DND-41 (cell line): ENCODE data around the gene VHLL.

Experiments used
- ATAC-seq: fragments of 200-7000 bp; cut with Tn5 transposase; 3 replicates; pipeline ENCODE4 v1.9.1; 2021; ENCODE audit warnings: low read depth; ENCODE audit not compliant: insufficient read depth
- DNase-seq: peaks from one replicate; pipeline ENCODE4 v3.0.0-alpha.2; 2020
- H2AFZ ChIP-seq: 2 replicates; pipeline ENCODE4 v1.6.0; 2012; ENCODE audit warnings: low read depth, low read length
- H3K27ac ChIP-seq: 2 replicates; pipeline ENCODE4 v1.5.1; 2012; ENCODE audit warnings: low read length, inconsistent platforms
- H3K27me3 ChIP-seq: fragments of 200-600 bp; sonication (generic); 2 replicates; pipeline ENCODE4 v1.6.0; 2012; ENCODE audit warnings: low read length, mild to moderate bottlenecking, inconsistent platforms; ENCODE audit not compliant: insufficient read depth, poor library complexity
- H3K36me3 ChIP-seq: 2 replicates; pipeline ENCODE4 v1.5.1; 2012; ENCODE audit warnings: low read length, inconsistent platforms; ENCODE audit not compliant: insufficient read depth
- H3K4me1 ChIP-seq: 2 replicates; pipeline ENCODE4 v1.5.1; 2012; ENCODE audit warnings: mild to moderate bottlenecking, low read length; ENCODE audit not compliant: insufficient read depth
- H3K4me2 ChIP-seq: 2 replicates; pipeline ENCODE4 v1.6.0; 2012; ENCODE audit warnings: mild to moderate bottlenecking, moderate library complexity, low read length, inconsistent platforms; ENCODE audit not compliant: insufficient read depth
- H3K4me3 ChIP-seq, 2 experiments: fragments of 200-600 bp in 1 of 2; shearing (Covaris generic) in 1 of 2; 2 replicates each; pipeline ENCODE4 v1.5.1; 2012 to 2016; ENCODE audit warnings: inconsistent platforms in 2 of 2, low read length in 2 of 2, mild to moderate bottlenecking in 2 of 2, low read depth in 1 of 2, moderate library complexity in 1 of 2
- H3K79me2 ChIP-seq: 2 replicates; pipeline ENCODE4 v1.6.0; 2012; ENCODE audit warnings: low read length, inconsistent platforms; ENCODE audit not compliant: insufficient read depth
- H3K9ac ChIP-seq: 2 replicates; pipeline ENCODE4 v1.6.0; 2012; ENCODE audit warnings: low read depth, mild to moderate bottlenecking, inconsistent platforms, low read length, moderate library complexity
- H3K9me3 ChIP-seq: 2 replicates; pipeline ENCODE4 v1.5.1; 2012; ENCODE audit warnings: low read length, moderate library complexity, mild to moderate bottlenecking, inconsistent platforms; ENCODE audit not compliant: insufficient read depth, severe bottlenecking
- H4K20me1 ChIP-seq: 2 replicates; pipeline ENCODE4 v1.6.0; 2012; ENCODE audit warnings: low read length; ENCODE audit not compliant: insufficient read depth
- EZH2 ChIP-seq: IDR thresholded peaks from 3 replicates; pipeline ENCODE4 v1.6.1; 2012; ENCODE audit warnings: borderline replicate concordance, low read depth, mild to moderate bottlenecking, moderate library complexity, low read length, inconsistent platforms; ENCODE audit not compliant: severe bottlenecking
- TF ChIP-seq, protein P1 (sequence below): IDR thresholded peaks from 2 replicates; pipeline ENCODE4 v1.5.1; 2012; ENCODE audit warnings: borderline replicate concordance, low read length, moderate library complexity, mild to moderate bottlenecking; ENCODE audit not compliant: poor library complexity, severe bottlenecking; ENCODE audit errors: extremely low read depth

VHLL gene

DNA sequence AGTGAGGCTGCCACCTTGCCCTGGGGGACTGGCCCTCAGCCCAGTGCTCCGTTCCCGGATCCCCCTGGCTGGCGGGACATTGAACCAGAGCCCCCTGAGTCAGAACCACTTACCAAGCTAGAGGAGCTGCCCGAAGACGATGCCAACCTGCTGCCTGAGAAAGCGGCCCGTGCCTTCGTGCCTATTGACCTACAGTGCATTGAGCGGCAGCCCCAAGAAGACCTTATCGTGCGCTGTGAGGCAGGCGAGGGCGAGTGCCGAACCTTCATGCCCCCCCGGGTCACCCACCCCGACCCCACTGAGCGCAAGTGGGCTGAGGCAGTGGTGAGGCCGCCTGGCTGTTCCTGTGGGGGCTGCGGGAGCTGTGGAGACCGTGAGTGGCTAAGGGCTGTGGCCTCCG, 13.7 kb downstream of the VHLL start:
- Histone ChIP-seq H3K4me2 (no peak overlapping the region), H3K9ac (no peak overlapping the region), H3K9me3 (no peaks in the 10 kb centered on the region), H3K4me1 (peaks cover 32% of the 10 kb centered on the region), H4K20me1 (peaks cover 14% of the 10 kb centered on the region), H3K36me3 (peaks cover 21% of the 10 kb centered on the region), H3K27me3 (no peaks in the 10 kb centered on the region), H3K4me3 (no peak overlapping the region), H3K79me2 (peaks cover 43% of the 10 kb centered on the region), H2AFZ (no peak overlapping the region), H3K27ac (no peak overlapping the region)
- ATAC-seq (no peak), DNase-seq (no peak)
- TF ChIP-seq, protein P1, sequence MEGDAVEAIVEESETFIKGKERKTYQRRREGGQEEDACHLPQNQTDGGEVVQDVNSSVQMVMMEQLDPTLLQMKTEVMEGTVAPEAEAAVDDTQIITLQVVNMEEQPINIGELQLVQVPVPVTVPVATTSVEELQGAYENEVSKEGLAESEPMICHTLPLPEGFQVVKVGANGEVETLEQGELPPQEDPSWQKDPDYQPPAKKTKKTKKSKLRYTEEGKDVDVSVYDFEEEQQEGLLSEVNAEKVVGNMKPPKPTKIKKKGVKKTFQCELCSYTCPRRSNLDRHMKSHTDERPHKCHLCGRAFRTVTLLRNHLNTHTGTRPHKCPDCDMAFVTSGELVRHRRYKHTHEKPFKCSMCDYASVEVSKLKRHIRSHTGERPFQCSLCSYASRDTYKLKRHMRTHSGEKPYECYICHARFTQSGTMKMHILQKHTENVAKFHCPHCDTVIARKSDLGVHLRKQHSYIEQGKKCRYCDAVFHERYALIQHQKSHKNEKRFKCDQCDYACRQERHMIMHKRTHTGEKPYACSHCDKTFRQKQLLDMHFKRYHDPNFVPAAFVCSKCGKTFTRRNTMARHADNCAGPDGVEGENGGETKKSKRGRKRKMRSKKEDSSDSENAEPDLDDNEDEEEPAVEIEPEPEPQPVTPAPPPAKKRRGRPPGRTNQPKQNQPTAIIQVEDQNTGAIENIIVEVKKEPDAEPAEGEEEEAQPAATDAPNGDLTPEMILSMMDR: no peak
- TF ChIP-seq EZH2: no peak

DNA sequence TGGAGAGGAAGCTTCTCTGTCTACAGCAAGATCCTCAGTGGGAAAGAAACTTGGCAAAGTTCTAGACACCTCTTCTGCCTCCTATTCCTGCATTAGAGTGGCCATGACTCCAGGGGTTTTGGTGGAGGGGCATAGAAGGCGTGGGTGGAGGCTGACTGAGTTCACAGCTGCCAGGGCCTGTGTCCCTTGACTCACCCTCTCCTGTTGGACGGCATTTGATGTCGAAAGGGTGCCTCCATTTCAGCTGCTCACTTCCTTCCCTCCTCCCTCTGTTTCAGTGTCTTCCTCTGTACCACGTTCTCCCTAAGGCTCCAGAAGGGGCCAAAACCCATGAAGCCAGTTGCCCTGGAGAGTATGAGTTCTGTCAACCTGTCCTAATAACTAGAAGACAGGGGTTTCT, 14.3 kb downstream of the VHLL start:
- Histone ChIP-seq H4K20me1 (peaks cover 21% of the 10 kb centered on the region), H3K9ac (0 out of 2 replicates have a peak overlapping the region, but pooled peaks have one; percentile 14), H3K79me2 (peaks cover 50% of the 10 kb centered on the region), H3K9me3 (no peaks in the 10 kb centered on the region), H3K27ac (no peak overlapping the region), H3K36me3 (peaks cover 27% of the 10 kb centered on the region), H3K4me1 (peaks cover 37% of the 10 kb centered on the region), H3K4me3 (no peak overlapping the region), H3K4me2 (peak overlapping the region; percentile 92; the same call in 1 of the 2 replicates), H3K27me3 (no peaks in the 10 kb centered on the region), H2AFZ (no peak overlapping the region)
- no peak for DNase-seq
- TF ChIP-seq EZH2: no peak
- TF ChIP-seq, protein P1: no peak
- no peak for ATAC-seq

DNA sequence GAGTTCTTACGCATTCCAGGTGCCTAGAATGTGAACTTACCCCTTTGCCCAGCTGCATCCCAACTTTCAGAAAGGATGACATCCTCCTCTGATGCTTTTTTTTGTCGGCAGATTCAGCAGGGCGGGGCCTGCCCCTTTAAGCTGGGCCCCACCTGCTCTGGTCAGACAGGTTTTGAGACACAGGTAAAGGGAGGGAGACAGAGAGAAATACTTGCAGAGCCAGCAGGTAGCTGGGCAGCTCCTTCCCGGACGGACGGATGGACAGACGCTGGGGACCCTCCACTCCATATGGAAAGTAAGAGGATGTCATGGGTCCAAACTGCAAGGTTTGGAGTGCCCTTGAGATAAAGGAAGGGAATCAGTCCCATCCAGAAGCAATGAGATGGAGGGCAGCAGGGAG, 15.0 kb downstream of the VHLL start, which contains the start of gene TMEM79:
Gene TMEM79, plus strand, starts transcription at position 214 of the 400 bp plus-strand sequence. CDS start 902 bp downstream, outside the sequence.
- no peak for ATAC-seq
- peak within 1 kb of the TSS; percentile 83 for H3K27ac ChIP-seq

More for the DNA sequence above, 15.0 kb downstream of the VHLL start, which contains the start of gene TMEM79:
- Histone ChIP-seq H3K36me3 (peaks cover 28% of the 10 kb centered on the region), H3K27me3 (no peaks in the 10 kb centered on the region), H3K9me3 (no peaks in the 10 kb centered on the region), H3K4me3 (peak within 1 kb of the TSS; percentile 80 to 91), H3K79me2 (peaks cover 56% of the 10 kb centered on the region), H2AFZ (peak within 1 kb of the TSS; percentile 93), H3K4me2 (peak within 1 kb of the TSS; percentile 92), H4K20me1 (peaks cover 28% of the 10 kb centered on the region), H3K9ac (peak within 1 kb of the TSS; percentile 85), H3K4me1 (peaks cover 37% of the 10 kb centered on the region)
- no peak for DNase-seq
- TF ChIP-seq EZH2: no peak
- TF ChIP-seq, protein P1: no peak
